ENCODE results near the gene C17orf100.
"Not testable (repeated sequence)": the region's sequence is repeated elsewhere in the genome, so short reads cannot be mapped to it uniquely, and the experiment has no call there.

C17orf100 gene

GRCh38 chr17:6691958-6692357, 40.4 kb downstream of the C17orf100 start:
- not testable (repeated sequence) for H3K27ac ChIP-seq (ENCODE audit: low read length); H3K9ac ChIP-seq (ENCODE audit: low read length in 2 of 2); H3K36me3 ChIP-seq (ENCODE audit: control insufficient read depth in 2 of 2, insufficient read depth in 2 of 2, low read length in 2 of 2)

GRCh38 chr17:6695051-6695450, 43.5 kb downstream of the C17orf100 start:
- H3K9me3 ChIP-seq (ENCODE audit: control insufficient read depth in 2 of 2, low read length in 2 of 2): no peaks in the 10 kb centered on the region
- H3K27ac ChIP-seq (ENCODE audit: low read length): no peak overlapping the region
- peaks cover 0 to 4% of the 10 kb centered on the region in 2 donors for H3K27me3 ChIP-seq (ENCODE audit: control insufficient read depth in 1 of 2, insufficient read depth in 2 of 2, low read length in 2 of 2)
- no peaks in the 10 kb centered on the region for H3K36me3 ChIP-seq (ENCODE audit: control insufficient read depth in 2 of 2, insufficient read depth in 2 of 2, low read length in 2 of 2)
- no peaks in the 10 kb centered on the region for H3K4me1 ChIP-seq (ENCODE audit: control insufficient read depth, insufficient read depth, low read length)
- no peak overlapping the region for H3K4me3 ChIP-seq (ENCODE audit: low read length in 2 of 2)
- no peak overlapping the region for H3K9ac ChIP-seq (ENCODE audit: low read length in 2 of 2)

More at GRCh38 chr17:6691958-6692357, 40.4 kb downstream of the C17orf100 start:
- H3K4me1 ChIP-seq (ENCODE audit: control insufficient read depth, insufficient read depth, low read length); H3K9me3 ChIP-seq (ENCODE audit: control insufficient read depth in 2 of 2, low read length in 2 of 2); H3K4me3 ChIP-seq (ENCODE audit: low read length in 2 of 2): not testable (repeated sequence)
- H3K27me3 ChIP-seq (ENCODE audit: control insufficient read depth in 1 of 2, insufficient read depth in 2 of 2, low read length in 2 of 2): peaks cover 0 to 13% of the 10 kb centered on the region in 2 donors

DNA sequence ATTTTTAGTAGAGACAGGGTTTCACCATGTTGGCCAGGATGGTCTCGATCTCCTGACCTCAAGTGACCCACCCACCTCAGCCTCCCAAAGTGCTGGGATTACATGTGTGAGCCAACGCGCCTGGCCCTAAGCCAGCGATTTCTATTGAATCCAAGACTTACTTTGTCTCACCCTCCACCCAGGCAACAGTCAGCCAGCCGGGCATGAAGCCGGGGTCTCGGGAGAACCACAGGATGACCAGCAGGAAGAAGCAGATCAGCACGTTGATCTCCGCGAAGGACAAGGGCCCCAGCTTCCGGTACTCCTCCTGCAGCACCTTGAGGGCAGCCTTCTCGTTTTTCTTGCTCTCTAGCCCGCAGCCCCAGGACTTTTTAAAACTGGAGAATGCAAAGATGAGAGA, 44.0 kb downstream of the C17orf100 start:
- H3K27ac ChIP-seq (ENCODE audit: low read length): no peak overlapping the region
- no peaks in the 10 kb centered on the region for H3K9me3 ChIP-seq (ENCODE audit: control insufficient read depth in 2 of 2, low read length in 2 of 2)
- H3K27me3 ChIP-seq (ENCODE audit: control insufficient read depth in 1 of 2, insufficient read depth in 2 of 2, low read length in 2 of 2): peaks cover 0 to 1% of the 10 kb centered on the region in 2 donors
- no peak overlapping the region for H3K9ac ChIP-seq (ENCODE audit: low read length in 2 of 2)
- H3K4me1 ChIP-seq (ENCODE audit: control insufficient read depth, insufficient read depth, low read length): no peaks in the 10 kb centered on the region
- H3K4me3 ChIP-seq (ENCODE audit: low read length in 2 of 2): no peak overlapping the region
- H3K36me3 ChIP-seq (ENCODE audit: control insufficient read depth in 2 of 2, insufficient read depth in 2 of 2, low read length in 2 of 2): no peaks in the 10 kb centered on the region

DNA sequence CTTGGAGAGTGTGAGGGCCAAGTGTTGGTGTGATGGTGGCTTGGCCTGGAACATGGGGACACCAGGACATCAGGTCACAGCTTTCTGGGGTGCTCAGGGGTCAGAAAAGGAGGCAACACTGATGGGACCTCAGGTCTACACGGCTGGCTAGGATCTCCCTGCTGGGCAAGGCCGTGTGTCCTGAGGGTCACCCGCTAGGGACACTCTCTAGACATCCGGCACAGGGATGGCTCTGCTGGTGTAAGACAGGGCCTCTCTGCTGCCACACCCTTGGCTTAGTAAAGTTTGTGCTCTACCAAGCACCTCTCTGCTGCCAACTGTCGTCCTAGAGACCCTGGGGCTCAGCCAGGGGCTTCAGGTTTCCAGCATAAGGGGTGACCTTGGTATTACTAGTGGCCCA, 45.3 kb downstream of the C17orf100 start:
- Histone ChIP-seq H3K27me3 (ENCODE audit: control insufficient read depth in 1 of 2, insufficient read depth in 2 of 2, low read length in 2 of 2) (no peaks in the 10 kb centered on the region), H3K4me3 (ENCODE audit: low read length in 2 of 2) (no peak overlapping the region), H3K36me3 (ENCODE audit: control insufficient read depth in 2 of 2, insufficient read depth in 2 of 2, low read length in 2 of 2) (no peaks in the 10 kb centered on the region), H3K27ac (ENCODE audit: low read length) (no peak overlapping the region), H3K9me3 (ENCODE audit: control insufficient read depth in 2 of 2, low read length in 2 of 2) (no peaks in the 10 kb centered on the region), H3K4me1 (ENCODE audit: control insufficient read depth, insufficient read depth, low read length) (no peaks in the 10 kb centered on the region), H3K9ac (ENCODE audit: low read length in 2 of 2) (no peak overlapping the region)

DNA sequence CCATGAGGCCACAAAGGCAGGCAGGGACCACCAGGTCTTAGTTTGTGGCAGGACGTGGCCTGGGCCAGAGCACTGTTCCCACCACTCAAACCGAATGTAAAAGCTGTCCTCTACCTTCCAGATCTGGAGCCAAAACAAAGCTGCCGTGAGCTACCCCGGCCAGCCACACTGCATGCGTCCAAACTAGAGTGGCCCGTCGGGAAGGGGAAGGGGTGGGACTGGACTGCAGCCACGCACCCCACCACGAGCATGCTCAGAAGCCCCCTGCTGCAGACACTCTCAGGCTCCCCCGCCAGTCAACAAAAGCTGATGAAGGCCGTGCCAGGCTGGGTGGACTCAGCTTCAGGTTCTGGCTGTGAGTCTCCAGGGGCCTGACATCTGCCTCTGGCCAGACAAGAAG, 46.4 kb downstream of the C17orf100 start:
- Histone ChIP-seq H3K9me3 (ENCODE audit: control insufficient read depth in 2 of 2, low read length in 2 of 2) (no peaks in the 10 kb centered on the region), H3K27ac (ENCODE audit: low read length) (no peak overlapping the region), H3K4me1 (ENCODE audit: control insufficient read depth, insufficient read depth, low read length) (no peaks in the 10 kb centered on the region), H3K9ac (ENCODE audit: low read length in 2 of 2) (no peak overlapping the region), H3K4me3 (ENCODE audit: low read length in 2 of 2) (no peak overlapping the region), H3K27me3 (ENCODE audit: control insufficient read depth in 1 of 2, insufficient read depth in 2 of 2, low read length in 2 of 2) (peaks cover 2% of the 10 kb centered on the region in 2 donors), H3K36me3 (ENCODE audit: control insufficient read depth in 2 of 2, insufficient read depth in 2 of 2, low read length in 2 of 2) (no peaks in the 10 kb centered on the region)

GRCh38 chr17:6699997-6700947, 48.7 kb downstream of the C17orf100 start:
- Histone ChIP-seq H3K4me3 (ENCODE audit: low read length in 2 of 2) (no peak overlapping the region), H3K27ac (ENCODE audit: low read length) (no peak overlapping the region), H3K36me3 (ENCODE audit: control insufficient read depth in 2 of 2, insufficient read depth in 2 of 2, low read length in 2 of 2) (no peaks in the 10 kb centered on the region), H3K9me3 (ENCODE audit: control insufficient read depth in 2 of 2, low read length in 2 of 2) (no peaks in the 10 kb centered on the region), H3K27me3 (ENCODE audit: control insufficient read depth in 1 of 2, insufficient read depth in 2 of 2, low read length in 2 of 2) (peaks cover 7 to 9% of the 10 kb centered on the region in 2 donors), H3K9ac (ENCODE audit: low read length in 2 of 2) (no peak overlapping the region), H3K4me1 (ENCODE audit: control insufficient read depth, insufficient read depth, low read length) (no peaks in the 10 kb centered on the region)

DNA sequence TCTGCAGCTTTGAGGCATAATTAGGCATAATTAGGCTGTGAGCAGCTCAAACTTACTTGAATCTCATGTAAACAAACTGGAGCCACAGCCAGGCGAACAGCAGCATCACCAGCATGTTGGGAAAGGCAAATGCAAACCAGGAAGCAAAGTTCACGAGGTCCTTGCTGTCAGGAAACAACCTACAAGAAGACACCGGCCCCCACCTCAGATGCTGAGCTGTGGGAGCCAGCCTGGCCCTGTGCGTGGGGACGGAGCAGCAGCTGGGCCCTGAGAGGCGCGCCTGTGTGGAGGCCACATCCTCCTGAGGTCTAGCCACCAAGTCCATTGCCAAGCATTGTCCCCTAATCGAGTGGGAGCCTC, 49.4 kb downstream of the C17orf100 start:
- H3K9me3 ChIP-seq (ENCODE audit: control insufficient read depth in 2 of 2, low read length in 2 of 2): no peaks in the 10 kb centered on the region
- H3K36me3 ChIP-seq (ENCODE audit: control insufficient read depth in 2 of 2, insufficient read depth in 2 of 2, low read length in 2 of 2): no peaks in the 10 kb centered on the region
- no peak overlapping the region for H3K9ac ChIP-seq (ENCODE audit: low read length in 2 of 2)
- H3K4me3 ChIP-seq (ENCODE audit: low read length in 2 of 2): no peak overlapping the region
- H3K27ac ChIP-seq (ENCODE audit: low read length): no peak overlapping the region
- peaks cover 7 to 9% of the 10 kb centered on the region in 2 donors for H3K27me3 ChIP-seq (ENCODE audit: control insufficient read depth in 1 of 2, insufficient read depth in 2 of 2, low read length in 2 of 2)
- H3K4me1 ChIP-seq (ENCODE audit: control insufficient read depth, insufficient read depth, low read length): no peaks in the 10 kb centered on the region

DNA sequence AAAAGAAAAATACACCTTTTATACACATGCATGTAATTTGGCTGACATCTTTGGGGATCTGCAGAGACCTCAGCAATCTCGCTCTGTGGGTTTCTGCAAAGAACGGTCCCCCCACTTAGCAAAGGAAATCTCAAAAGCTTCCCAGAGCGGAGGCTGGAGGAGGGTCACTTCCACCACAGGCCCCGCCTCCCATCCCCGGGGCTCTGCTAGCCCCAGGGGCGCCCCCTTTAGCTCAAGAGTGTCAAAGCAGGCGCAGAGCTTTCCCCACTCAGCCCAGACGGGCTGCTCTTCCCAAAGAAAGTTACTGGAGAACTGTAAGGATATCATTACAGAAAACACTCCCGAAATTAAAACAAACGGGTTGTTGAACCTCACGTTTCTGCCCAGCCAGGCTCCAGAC, 50.2 kb downstream of the C17orf100 start:
- no peaks in the 10 kb centered on the region for H3K9me3 ChIP-seq (ENCODE audit: control insufficient read depth in 2 of 2, low read length in 2 of 2)
- no peak overlapping the region for H3K27ac ChIP-seq (ENCODE audit: low read length)
- no peak overlapping the region for H3K4me3 ChIP-seq (ENCODE audit: low read length in 2 of 2)
- H3K36me3 ChIP-seq (ENCODE audit: control insufficient read depth in 2 of 2, insufficient read depth in 2 of 2, low read length in 2 of 2): no peaks in the 10 kb centered on the region
- no peaks in the 10 kb centered on the region for H3K4me1 ChIP-seq (ENCODE audit: control insufficient read depth, insufficient read depth, low read length)
- H3K9ac ChIP-seq (ENCODE audit: low read length in 2 of 2): no peak overlapping the region
- H3K27me3 ChIP-seq (ENCODE audit: control insufficient read depth in 1 of 2, insufficient read depth in 2 of 2, low read length in 2 of 2): peaks cover 12 to 15% of the 10 kb centered on the region in 2 donors

GRCh38 chr17:6702567-6703215, 51.1 kb downstream of the C17orf100 start:
- Histone ChIP-seq H3K4me3 (ENCODE audit: low read length in 2 of 2) (no peak overlapping the region), H3K27ac (ENCODE audit: low read length) (no peak overlapping the region), H3K27me3 (ENCODE audit: control insufficient read depth in 1 of 2, insufficient read depth in 2 of 2, low read length in 2 of 2) (peaks cover 14 to 18% of the 10 kb centered on the region in 2 donors), H3K9ac (ENCODE audit: low read length in 2 of 2) (no peak overlapping the region), H3K4me1 (ENCODE audit: control insufficient read depth, insufficient read depth, low read length) (no peaks in the 10 kb centered on the region), H3K9me3 (ENCODE audit: control insufficient read depth in 2 of 2, low read length in 2 of 2) (no peaks in the 10 kb centered on the region), H3K36me3 (ENCODE audit: control insufficient read depth in 2 of 2, insufficient read depth in 2 of 2, low read length in 2 of 2) (no peaks in the 10 kb centered on the region)
